Right atrium auricular region (tissue), 2 donors: ENCODE data around the gene PSMA7. TPM values are rescaled to one million over a fixed set of nuclear protein-coding genes. Genes with fewer than 3 reads are reported as not detected.
A peak's percentile ranks its signal among the peaks of the same experiment; 100 is the strongest.

Source experiments
- DNase-seq: peaks from one replicate; pipeline ENCODE4 v3.0.0-alpha.2; 2019; ENCODE audit warnings: low spot score
- H3K27ac ChIP-seq, 2 donors: fragments of 200-600 bp; sonication (generic); 1 replicate in 1 of 2; 2 replicates in 1 of 2; pipeline ENCODE4 v1.5.1; 2016 to 2019
- H3K27me3 ChIP-seq, 2 donors: fragments of 200-600 bp; sonication (generic); one replicate each; pipeline versions ENCODE4 v1.5.1 to v1.6.0; 2017 to 2019
- H3K36me3 ChIP-seq: fragments of 200-600 bp; sonication (generic); one replicate; pipeline ENCODE4 v1.5.1; 2016
- H3K4me1 ChIP-seq, 2 donors: fragments of 200-600 bp; sonication (generic); one replicate each; pipeline versions ENCODE4 v1.5.1 to v1.6.0; 2017 to 2019
- H3K4me3 ChIP-seq, 2 donors: fragments of 200-600 bp; sonication (generic); 1 replicate in 1 of 2; 2 replicates in 1 of 2; pipeline ENCODE4 v1.5.1; 2017 to 2019; ENCODE audit warnings: mild to moderate bottlenecking in 1 of 2, moderate library complexity in 1 of 2
- H3K9me3 ChIP-seq, 2 donors: fragments of 200-600 bp; sonication (generic); one replicate each; pipeline ENCODE4 v1.5.1; 2019
- CTCF ChIP-seq, 2 donors: fragments of 200-600 bp; sonication (generic); IDR thresholded peaks; one replicate each; pipeline ENCODE4 v1.5.1; 2019; ENCODE audit warnings: antibody characterized with exemption in 2 of 2
- total RNA-seq, 2 donors: library from RNA; depleted of rRNA; stranded (reverse); fragments of >200 nt; gene quantifications; one replicate each; pipeline ENCODE4 v1.1.0, GENCODE V29; 2016

PSMA7 gene
- total RNA-seq, 2 donors from 2014 or later, result 258 to 313 TPM

GRCh38 chr20:62146019-62146755, 3.0 kb upstream of the PSMA7 start:
- DNase-seq, result no peak
- H3K36me3 ChIP-seq, result no peaks in the 10 kb centered on the region
- no peak overlapping the region for H3K4me3 ChIP-seq
- H3K27ac ChIP-seq, result no peak overlapping the region
- no peaks in the 10 kb centered on the region for H3K9me3 ChIP-seq
- H3K27me3 ChIP-seq, result no peaks in the 10 kb centered on the region
- TF ChIP-seq CTCF (IDR thresholded peaks at IDR 0.05), result no peak
- H3K4me1 ChIP-seq, result peaks cover 0 to 49% of the 10 kb centered on the region in 2 donors

GRCh38 chr20:62145688-62146018, 2.5 kb upstream of the PSMA7 start:
- H3K4me1 ChIP-seq, result peaks cover 0 to 49% of the 10 kb centered on the region in 2 donors
- H3K4me3 ChIP-seq, result no peak overlapping the region

GRCh38 chr20:62143957-62144825, 997 bp upstream of the PSMA7 start:
- H3K27me3 ChIP-seq, result no peaks in the 10 kb centered on the region
- no peak for DNase-seq
- H3K4me1 ChIP-seq, result peaks cover 0 to 51% of the 10 kb centered on the region in 2 donors
- H3K36me3 ChIP-seq, result peaks cover 17% of the 10 kb centered on the region
- H3K27ac ChIP-seq, result peak overlapping the region; percentile 89 to 96
- no peak for TF ChIP-seq CTCF (IDR thresholded peaks at IDR 0.05)
- H3K9me3 ChIP-seq, result no peaks in the 10 kb centered on the region
- H3K4me3 ChIP-seq, result peak overlapping the region; percentile 85 to 92

More at GRCh38 chr20:62145688-62146018, 2.5 kb upstream of the PSMA7 start:
- Histone ChIP-seq H3K9me3 (no peaks in the 10 kb centered on the region), H3K27me3 (no peaks in the 10 kb centered on the region), H3K27ac (no peak overlapping the region), H3K36me3 (peaks cover 3% of the 10 kb centered on the region)
- no peak for DNase-seq
- no peak for TF ChIP-seq CTCF (IDR thresholded peaks at IDR 0.05)

GRCh38 chr20:62142252-62143080, 728 bp downstream of the PSMA7 start:
- H3K27ac ChIP-seq, result peak overlapping the region; percentile 89 to 96
- TF ChIP-seq CTCF (IDR thresholded peaks at IDR 0.05), result no peak
- peaks cover 0 to 46% of the 10 kb centered on the region in 2 donors for H3K4me1 ChIP-seq
- peak overlapping the region; percentile 85 to 92 for H3K4me3 ChIP-seq
- no peaks in the 10 kb centered on the region for H3K9me3 ChIP-seq
- no peaks in the 10 kb centered on the region for H3K27me3 ChIP-seq
- no peak for DNase-seq
- H3K36me3 ChIP-seq, result peaks cover 35% of the 10 kb centered on the region

- peak in 1 of 2 donors; percentile 46 for TF ChIP-seq CTCF (IDR thresholded peaks at IDR 0.05)
- no peaks in the 10 kb centered on the region for H3K9me3 ChIP-seq
- H3K36me3 ChIP-seq, result peaks cover 43% of the 10 kb centered on the region
- peak overlapping the region; percentile 85 to 92 for H3K4me3 ChIP-seq
- peaks cover 0 to 42% of the 10 kb centered on the region in 2 donors for H3K4me1 ChIP-seq
- H3K27me3 ChIP-seq, result no peaks in the 10 kb centered on the region
- DNase-seq, result no peak
- H3K27ac ChIP-seq, result peak overlapping the region; percentile 89 to 96
These were observed 1.6 kb downstream of the PSMA7 start for GRCh38 chr20:62141397-62142251.
